ENCODE results near the gene SNRPB.

Gene SNRPB

GRCh38 chr20:2430538-2430937 is 40.1 kb downstream of the SNRPB start:
- no peaks in the 10 kb centered on the region for H3K36me3 Mint-ChIP-seq (ENCODE audit: insufficient read depth)
- H3K4me3 Mint-ChIP-seq: no peak overlapping the region
- no peak for ATAC-seq (replicated peaks)
- peaks cover 14 to 31% of the 10 kb centered on the region in 2 donors for H3K27me3 Mint-ChIP-seq
- no peak overlapping the region for H3K27ac Mint-ChIP-seq
- H3K4me1 Mint-ChIP-seq (ENCODE audit: low read depth in 2 of 2): no peaks in the 10 kb centered on the region
- DNase-seq: no peak
- H3K9me3 Mint-ChIP-seq: no peaks in the 10 kb centered on the region

GRCh38 chr20:2429051-2429450 is 41.5 kb downstream of the SNRPB start:
- DNase-seq (no peak), ATAC-seq (replicated peaks) (no peak)
- Mint-ChIP-seq H3K4me1 (ENCODE audit: low read depth in 2 of 2) (no peaks in the 10 kb centered on the region), H3K9me3 (no peaks in the 10 kb centered on the region), H3K27ac (no peak overlapping the region), H3K4me3 (no peak overlapping the region), H3K36me3 (ENCODE audit: insufficient read depth) (no peaks in the 10 kb centered on the region), H3K27me3 (peaks cover 14 to 31% of the 10 kb centered on the region in 2 donors)

GRCh38 chr20:2421247-2421646 is 49.3 kb downstream of the SNRPB start:
- Mint-ChIP-seq H3K36me3 (ENCODE audit: insufficient read depth) (peaks cover 3% of the 10 kb centered on the region), H3K9me3 (no peaks in the 10 kb centered on the region), H3K4me3 (no peak overlapping the region), H3K27me3 (peaks cover 16 to 27% of the 10 kb centered on the region in 2 donors), H3K4me1 (ENCODE audit: low read depth in 2 of 2) (peaks cover 0 to 1% of the 10 kb centered on the region in 2 donors), H3K27ac (no peak overlapping the region)
- DNase-seq (no peak), ATAC-seq (replicated peaks) (no peak)

GRCh38 chr20:2420510-2420909 is 50.1 kb downstream of the SNRPB start:
- Mint-ChIP-seq H3K4me1 (ENCODE audit: low read depth in 2 of 2) (peaks cover 0 to 1% of the 10 kb centered on the region in 2 donors), H3K4me3 (no peak overlapping the region), H3K27ac (no peak overlapping the region), H3K27me3 (peaks cover 22 to 32% of the 10 kb centered on the region in 2 donors), H3K9me3 (no peaks in the 10 kb centered on the region), H3K36me3 (ENCODE audit: insufficient read depth) (peaks cover 3% of the 10 kb centered on the region)
- ATAC-seq (replicated peaks): no peak
- DNase-seq: no peak

- Mint-ChIP-seq H3K27me3 (peaks cover 33 to 44% of the 10 kb centered on the region in 2 donors), H3K36me3 (ENCODE audit: insufficient read depth) (peaks cover 3% of the 10 kb centered on the region), H3K4me1 (ENCODE audit: low read depth in 2 of 2) (peaks cover 0 to 1% of the 10 kb centered on the region in 2 donors), H3K9me3 (no peaks in the 10 kb centered on the region), H3K4me3 (no peak overlapping the region), H3K27ac (no peak overlapping the region)
- ATAC-seq (replicated peaks) (no peak), DNase-seq (no peak)
These were observed 52.2 kb downstream of the SNRPB start for GRCh38 chr20:2418388-2418787.

- Mint-ChIP-seq H3K4me3 (no peak overlapping the region), H3K27me3 (peaks cover 39 to 48% of the 10 kb centered on the region in 2 donors), H3K4me1 (ENCODE audit: low read depth in 2 of 2) (peaks cover 0 to 1% of the 10 kb centered on the region in 2 donors), H3K9me3 (no peaks in the 10 kb centered on the region), H3K36me3 (ENCODE audit: insufficient read depth) (no peaks in the 10 kb centered on the region), H3K27ac (no peak overlapping the region)
- no peak for DNase-seq
- ATAC-seq (replicated peaks): no peak
These were observed 53.4 kb downstream of the SNRPB start for GRCh38 chr20:2417213-2417541.

- no peaks in the 10 kb centered on the region for H3K9me3 Mint-ChIP-seq
- no peak overlapping the region for H3K4me3 Mint-ChIP-seq
- no peaks in the 10 kb centered on the region for H3K36me3 Mint-ChIP-seq (ENCODE audit: insufficient read depth)
- ATAC-seq (replicated peaks) (no peak), DNase-seq (no peak)
- peaks cover 44 to 48% of the 10 kb centered on the region in 2 donors for H3K27me3 Mint-ChIP-seq
- H3K4me1 Mint-ChIP-seq (ENCODE audit: low read depth in 2 of 2): peaks cover 0 to 1% of the 10 kb centered on the region in 2 donors
- H3K27ac Mint-ChIP-seq: no peak overlapping the region
These were observed 53.9 kb downstream of the SNRPB start for GRCh38 chr20:2416541-2417212.

All from effector memory CD8-positive, alpha-beta T cell (primary cell).